Omental fat pad (tissue), 4 donors: ENCODE measurements around the gene CNOT1. TPM values are rescaled to one million over a fixed set of nuclear protein-coding genes. Genes with fewer than 3 reads are reported as not detected.
"Not testable (repeated sequence)": the region's sequence is repeated elsewhere in the genome, so short reads cannot be mapped to it uniquely, and the experiment has no call there.

ENCODE experiments used
- ATAC-seq: fragments of 150-250 bp; one replicate; pipeline ENCODE4 v1.9.1; 2016; ENCODE audit warnings: mild to moderate bottlenecking, moderate library complexity; ENCODE audit not compliant: low FRiP score
- DNase-seq: peaks from one replicate; pipeline ENCODE4 v3.0.0-alpha.2; 2019; ENCODE audit warnings: low spot score
- total RNA-seq, 4 donors: library from RNA; depleted of rRNA; stranded (reverse); fragments of >200 nt; gene quantifications; one replicate each; pipeline ENCODE4 v1.1.0, GENCODE V29; 2016
- TF ChIP-seq, protein P1 (sequence below), 3 donors: fragments of 450-650 bp; IDR thresholded peaks; one replicate each; pipeline ENCODE4 v1.5.1; 2016 to 2017; ENCODE audit warnings: antibody characterized with exemption in 3 of 3, mild to moderate bottlenecking in 3 of 3, moderate library complexity in 2 of 3

The CNOT1 gene
- total RNA-seq, 4 donors from 2014 or later, result 85.4 to 132 (median 103) TPM

DNA sequence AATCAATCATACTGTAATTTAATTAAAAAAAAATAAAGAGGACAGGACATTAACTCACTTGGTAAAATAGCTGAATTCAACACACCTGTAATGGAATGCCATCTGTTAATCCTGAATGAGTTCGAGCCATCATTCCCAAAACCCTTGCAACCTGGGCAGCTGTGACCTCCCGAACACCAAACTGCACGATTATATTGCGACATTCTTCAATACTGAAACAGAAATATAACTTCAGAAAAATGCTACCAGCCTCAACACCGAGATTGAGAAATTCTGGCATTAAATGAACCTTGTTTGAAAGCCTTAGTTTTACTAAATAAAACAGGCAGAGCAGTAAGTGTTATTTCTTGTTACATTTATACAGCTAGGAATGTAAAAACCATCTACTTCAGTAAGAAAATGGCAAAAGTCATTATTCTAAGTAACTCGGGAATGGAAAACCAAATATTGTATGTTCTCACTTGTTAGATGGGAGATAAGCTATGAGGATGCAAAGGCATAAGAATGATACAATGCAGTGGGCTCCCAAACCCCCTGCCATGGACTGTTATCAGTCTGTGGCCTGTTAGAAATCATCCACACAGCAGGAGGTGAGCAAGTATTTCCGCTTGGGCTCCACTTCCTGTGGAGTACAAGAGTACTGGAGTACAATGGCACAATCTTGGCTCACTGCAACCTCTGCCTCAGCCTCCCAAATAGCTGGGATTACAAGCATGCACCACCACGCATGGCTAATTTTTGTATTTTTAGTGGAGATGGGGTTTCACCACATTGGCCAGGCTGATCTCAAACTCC, 46.5 kb downstream of the CNOT1 start:
- DNase-seq (no peak), ATAC-seq (no peak)

DNA sequence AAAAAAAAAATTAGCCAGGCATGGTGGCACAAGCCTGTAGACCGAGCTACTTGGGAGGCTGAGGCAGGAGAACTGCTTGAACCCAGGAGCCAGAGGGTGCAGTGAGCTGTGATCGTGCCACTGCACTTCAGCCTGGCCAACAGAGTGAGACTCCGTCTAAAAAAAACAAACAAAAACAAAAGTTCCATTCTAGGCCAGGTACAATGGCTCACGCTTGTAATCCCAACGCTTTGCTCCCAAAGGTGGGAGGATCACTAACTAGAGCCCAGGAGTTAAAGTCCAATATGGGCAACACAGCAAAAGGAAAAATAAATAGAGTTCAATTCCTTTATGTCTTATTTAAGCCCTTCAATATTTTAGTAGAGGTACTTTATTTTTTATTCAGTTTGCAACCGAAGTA, 47.5 kb downstream of the CNOT1 start:
- TF ChIP-seq, protein P1, sequence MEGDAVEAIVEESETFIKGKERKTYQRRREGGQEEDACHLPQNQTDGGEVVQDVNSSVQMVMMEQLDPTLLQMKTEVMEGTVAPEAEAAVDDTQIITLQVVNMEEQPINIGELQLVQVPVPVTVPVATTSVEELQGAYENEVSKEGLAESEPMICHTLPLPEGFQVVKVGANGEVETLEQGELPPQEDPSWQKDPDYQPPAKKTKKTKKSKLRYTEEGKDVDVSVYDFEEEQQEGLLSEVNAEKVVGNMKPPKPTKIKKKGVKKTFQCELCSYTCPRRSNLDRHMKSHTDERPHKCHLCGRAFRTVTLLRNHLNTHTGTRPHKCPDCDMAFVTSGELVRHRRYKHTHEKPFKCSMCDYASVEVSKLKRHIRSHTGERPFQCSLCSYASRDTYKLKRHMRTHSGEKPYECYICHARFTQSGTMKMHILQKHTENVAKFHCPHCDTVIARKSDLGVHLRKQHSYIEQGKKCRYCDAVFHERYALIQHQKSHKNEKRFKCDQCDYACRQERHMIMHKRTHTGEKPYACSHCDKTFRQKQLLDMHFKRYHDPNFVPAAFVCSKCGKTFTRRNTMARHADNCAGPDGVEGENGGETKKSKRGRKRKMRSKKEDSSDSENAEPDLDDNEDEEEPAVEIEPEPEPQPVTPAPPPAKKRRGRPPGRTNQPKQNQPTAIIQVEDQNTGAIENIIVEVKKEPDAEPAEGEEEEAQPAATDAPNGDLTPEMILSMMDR (IDR thresholded peaks at IDR 0.05), result no peak
- DNase-seq (no peak), ATAC-seq (no peak)

More for the DNA sequence above, 46.5 kb downstream of the CNOT1 start:
- TF ChIP-seq, protein P1 (IDR thresholded peaks at IDR 0.05), result no peak

DNA sequence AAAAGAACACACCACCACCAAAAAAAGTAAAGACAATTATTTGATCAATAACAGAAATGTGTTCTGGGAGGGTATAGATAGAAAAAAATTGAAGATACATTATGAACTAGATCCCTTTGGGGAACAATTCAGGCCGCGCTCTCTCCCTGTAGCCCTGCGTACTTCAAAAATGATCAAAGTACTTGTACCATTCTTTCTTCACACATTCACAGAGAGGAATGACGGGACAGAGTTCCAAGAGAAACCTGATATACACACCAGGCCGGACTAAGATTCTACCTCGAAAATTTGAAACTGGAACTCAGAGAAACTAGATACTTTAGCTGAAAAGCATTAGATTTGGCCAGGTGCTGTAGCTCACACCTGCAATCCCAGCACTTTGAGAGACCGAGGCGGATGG, 50.0 kb downstream of the CNOT1 start:
- DNase-seq (no peak), ATAC-seq (no peak)
- TF ChIP-seq, protein P1 (IDR thresholded peaks at IDR 0.05), result no peak

DNA sequence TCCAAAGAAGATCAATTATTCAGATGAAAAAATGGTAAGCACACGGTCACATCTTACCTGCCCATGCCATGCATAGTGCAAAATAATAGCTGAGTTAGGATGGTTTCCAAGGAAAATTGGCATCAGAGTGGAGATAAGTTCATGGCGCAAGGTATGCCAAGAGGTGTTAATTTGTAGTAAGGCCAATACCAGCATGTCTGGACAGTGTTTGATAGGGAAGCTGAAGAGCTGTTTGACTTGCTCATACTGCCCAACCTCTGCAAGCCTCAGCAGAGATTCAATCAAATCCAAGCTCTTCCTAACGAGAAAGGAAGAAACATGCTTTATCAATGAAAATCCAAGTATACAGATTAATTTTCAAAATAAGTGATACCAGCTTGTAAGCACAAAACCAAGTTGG, 51.0 kb downstream of the CNOT1 start:
- TF ChIP-seq, protein P1 (IDR thresholded peaks at IDR 0.05), result no peak
- DNase-seq (no peak), ATAC-seq (no peak)

DNA sequence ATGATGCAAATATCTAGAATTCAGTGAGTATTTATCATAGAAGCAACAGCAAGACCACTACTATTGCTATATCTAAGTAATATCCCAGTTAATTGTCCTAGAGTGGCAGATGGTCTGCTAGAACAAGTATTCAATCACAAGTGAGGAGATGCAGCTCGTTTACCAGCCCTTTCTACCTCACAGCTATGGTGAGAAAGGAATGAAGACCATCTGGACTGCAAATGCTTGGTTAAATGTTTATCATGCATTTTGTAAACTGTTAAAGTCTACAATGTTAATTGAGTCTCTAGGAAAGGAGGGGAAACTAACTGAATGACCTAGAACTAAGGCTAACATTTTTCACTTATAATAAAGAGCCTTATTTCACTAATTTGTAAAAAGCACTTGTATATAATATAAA, 52.5 kb downstream of the CNOT1 start:
- TF ChIP-seq, protein P1 (IDR thresholded peaks at IDR 0.05), result no peak
- no peak for DNase-seq
- no peak for ATAC-seq

DNA sequence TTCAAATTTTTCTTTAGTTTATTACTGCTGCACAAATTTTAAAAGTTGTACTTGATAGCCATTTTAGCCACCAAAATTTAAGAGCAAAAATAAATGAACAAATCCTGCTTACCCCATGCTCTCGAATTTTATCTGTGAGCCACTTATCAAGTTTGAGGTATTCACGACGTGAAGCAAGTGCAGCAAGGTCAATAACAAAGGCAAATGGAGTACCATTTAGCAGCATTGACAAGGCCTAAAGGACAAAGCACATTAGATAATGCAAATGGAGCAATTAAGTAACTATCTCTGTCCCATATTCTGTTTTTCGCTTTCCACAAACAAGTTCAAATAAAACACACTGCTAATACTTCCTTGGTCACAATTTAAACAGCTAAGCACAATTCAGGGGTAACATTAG, 54.7 kb downstream of the CNOT1 start:
- TF ChIP-seq, protein P1 (IDR thresholded peaks at IDR 0.05), result no peak
- no peak for DNase-seq
- no peak for ATAC-seq

DNA sequence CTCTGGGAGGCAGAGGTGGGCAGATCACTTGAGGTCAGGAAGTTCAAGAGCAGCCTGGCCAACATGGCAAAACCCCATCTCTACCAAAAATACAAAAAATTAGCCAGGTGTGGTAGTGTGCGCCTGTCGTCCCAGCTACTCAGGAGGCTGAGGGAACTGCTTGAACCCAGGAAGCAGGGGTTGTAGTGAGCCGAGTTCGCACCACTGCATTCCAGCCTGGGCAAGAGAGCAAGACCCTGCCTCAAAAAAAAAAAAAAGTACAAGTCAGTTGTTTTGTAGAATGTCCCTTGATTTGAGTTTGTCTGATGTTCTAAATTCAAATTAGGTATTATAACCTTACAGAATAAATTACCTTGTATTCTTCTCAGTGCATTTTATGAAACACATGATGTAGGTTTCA, 63.9 kb downstream of the CNOT1 start:
- not testable (repeated sequence) for DNase-seq, ATAC-seq
